GM19238 (cell line): ENCODE data around the gene DHRS1.
"Not testable (repeated sequence)": the region's sequence is repeated elsewhere in the genome, so short reads cannot be mapped to it uniquely, and the experiment has no call there.

Experiments used
- DNase-seq: peaks from one replicate; pipeline ENCODE4 v3.0.0; 2011; ENCODE audit warnings: low spot score; ENCODE audit not compliant: insufficient read length

Gene DHRS1

DNA sequence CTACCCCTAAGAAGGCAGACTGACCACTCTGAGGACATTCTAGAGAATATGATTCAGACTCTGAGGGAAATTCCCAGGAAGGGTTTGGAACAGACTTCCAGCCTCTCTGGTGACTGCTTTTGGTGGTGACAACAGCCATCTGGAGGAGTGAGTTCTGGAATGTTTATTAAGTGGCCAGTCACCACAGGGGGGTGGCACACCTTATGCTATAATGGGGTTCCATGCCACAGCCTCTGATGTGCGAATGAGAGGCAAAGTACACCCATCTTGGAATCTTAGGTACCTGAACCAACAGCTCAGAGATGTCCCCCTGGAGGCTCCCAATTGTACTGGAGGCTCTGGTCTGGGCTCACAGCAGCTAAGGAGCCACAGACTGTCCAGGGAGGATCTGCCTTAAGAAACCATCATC lies 47.7 kb downstream of the DHRS1 start:
- DNase-seq, result no peak

DNA sequence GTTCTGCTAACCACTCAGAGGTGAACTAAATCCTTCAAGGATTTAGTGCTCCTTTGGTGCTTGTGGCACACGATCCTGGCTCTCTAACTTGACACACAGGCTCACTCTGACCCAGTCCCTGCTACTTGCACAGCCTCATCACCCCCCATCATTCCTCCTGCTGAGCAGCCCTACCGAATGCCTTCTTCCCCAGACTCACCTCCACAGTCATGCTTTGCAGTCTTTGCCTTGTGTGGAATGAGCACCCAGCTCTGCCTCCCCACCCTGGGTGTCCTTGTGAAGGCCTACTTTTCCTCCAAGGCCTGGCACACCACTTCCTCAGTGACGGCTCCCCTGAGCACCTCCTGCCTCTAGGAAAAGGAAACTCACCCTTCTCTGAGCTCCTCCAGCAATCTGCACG lies 49.2 kb downstream of the DHRS1 start:
- no peak for DNase-seq

DNA sequence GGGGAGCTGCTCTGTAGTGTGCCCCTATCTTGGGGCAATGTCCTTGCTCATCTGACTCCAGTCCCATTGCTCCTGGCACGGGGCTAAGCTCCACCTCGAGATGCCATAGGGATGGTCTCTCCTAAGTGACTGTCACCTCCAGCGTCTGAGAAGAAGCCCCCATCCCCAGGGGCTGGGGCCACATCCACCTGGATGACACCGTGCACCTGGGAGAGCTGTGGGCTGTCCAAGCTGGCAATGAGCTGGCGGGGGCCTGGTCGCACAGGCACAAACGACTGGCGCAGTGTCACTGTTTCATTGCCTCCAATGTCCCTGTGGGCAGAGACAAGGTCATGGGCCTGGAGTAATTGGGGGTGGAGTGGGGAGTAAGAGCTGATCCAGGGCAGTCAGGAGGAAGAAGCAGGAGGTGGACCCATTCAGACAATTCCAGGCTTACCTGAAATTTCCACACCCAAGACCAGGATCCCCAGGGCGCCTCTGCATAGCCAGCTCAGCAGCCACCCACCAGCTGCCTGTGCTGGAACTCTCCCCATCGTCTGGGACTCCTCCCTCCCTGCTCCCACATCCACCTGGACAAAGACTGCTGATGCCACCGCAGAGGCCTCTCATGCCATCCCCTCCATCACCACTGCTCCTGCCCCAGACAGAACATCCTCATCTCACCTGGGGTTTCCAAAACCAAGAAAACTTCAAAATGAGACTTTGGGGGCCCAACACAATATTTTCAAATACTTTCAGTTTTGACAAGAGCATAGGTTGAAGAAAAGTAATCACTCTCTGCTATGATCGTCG lies 50.2 kb downstream of the DHRS1 start:
- DNase-seq, result no peak

DNA sequence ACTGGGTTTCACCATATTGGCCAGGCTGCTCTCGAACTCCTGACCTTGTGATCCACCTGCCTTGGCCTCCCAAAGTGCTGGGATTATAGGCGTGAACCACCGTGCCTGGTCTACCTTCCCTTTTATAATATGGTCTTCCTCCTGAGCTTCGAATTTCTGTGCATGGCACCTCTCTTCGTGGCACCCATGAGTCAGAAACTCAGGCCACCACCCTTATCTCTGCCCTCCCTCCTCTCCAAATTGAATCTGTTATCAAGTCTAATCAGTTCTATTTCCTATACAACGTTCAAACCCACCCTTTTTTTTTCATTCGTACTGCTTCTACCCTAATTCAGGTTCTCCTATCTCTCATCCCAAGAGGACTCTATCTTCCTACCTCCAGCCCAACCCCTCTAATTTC lies 52.2 kb downstream of the DHRS1 start:
- no peak for DNase-seq

DNA sequence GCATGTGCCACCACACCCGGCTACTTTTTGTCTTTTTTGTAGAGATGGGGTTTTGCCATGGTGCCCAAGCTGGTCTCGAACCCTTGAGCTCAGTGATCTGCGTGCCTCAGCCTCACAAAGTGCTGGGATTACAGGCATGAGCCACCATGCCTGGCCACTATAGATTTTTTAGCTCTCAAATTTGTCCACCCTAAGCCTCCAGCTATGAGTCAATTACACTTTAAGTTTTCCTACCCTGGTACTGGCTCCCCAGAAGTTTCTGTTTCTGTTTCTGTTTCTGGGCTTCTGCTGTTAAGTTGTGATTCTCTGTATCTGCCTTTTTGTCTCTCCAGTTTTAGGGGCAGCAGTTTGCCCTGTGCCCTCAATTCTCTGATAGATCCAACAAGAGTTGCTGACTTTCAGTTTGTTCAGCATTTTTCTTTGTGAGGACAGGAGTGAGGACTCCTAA lies 52.8 kb downstream of the DHRS1 start:
- DNase-seq, result peak; percentile 56

DNA sequence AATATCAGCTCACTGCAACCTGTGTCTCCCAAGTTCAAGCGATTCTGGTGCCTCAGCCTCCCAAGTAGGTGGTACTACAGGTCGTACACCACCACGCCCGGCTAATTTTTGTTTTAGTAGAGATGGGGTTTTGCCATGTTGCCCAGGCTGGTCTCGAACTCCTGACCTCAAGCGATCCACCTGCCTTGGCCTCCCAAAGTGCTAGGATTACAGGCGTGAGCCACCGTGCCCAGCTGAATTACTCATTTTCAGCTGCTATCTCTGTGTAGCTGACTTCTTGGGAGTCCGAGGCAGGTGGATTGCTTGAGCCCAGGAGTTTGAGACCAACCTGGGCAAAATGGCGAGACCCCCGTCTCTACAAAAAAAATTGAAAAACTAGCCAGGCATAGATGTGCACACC lies 54.2 kb downstream of the DHRS1 start:
- DNase-seq, result not testable (repeated sequence)

DNA sequence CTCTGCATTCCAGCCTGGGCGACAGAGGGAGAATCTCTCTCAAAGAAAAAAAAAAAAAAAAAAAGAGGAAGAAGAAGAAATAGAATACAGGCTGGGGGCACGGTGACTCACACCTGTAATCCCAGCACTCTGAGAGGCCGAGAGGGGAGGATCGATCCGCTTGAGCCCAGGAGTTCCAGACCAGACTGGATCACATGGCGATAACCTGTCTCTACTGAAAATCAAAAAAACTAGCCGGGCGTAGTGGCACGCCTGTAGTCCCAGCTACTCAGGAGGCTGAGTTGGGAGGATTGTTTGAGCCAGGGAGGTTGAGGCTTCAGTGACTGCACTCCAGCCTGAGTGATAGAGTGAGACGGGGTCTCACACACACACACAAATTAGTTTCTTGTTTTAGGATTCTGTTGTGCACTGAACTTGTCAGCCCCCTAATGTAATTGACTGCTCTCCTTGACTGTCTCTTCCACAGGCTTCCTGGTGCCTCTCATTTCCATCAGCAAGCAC lies 56.2 kb downstream of the DHRS1 start:
- DNase-seq, result no peak

DNA sequence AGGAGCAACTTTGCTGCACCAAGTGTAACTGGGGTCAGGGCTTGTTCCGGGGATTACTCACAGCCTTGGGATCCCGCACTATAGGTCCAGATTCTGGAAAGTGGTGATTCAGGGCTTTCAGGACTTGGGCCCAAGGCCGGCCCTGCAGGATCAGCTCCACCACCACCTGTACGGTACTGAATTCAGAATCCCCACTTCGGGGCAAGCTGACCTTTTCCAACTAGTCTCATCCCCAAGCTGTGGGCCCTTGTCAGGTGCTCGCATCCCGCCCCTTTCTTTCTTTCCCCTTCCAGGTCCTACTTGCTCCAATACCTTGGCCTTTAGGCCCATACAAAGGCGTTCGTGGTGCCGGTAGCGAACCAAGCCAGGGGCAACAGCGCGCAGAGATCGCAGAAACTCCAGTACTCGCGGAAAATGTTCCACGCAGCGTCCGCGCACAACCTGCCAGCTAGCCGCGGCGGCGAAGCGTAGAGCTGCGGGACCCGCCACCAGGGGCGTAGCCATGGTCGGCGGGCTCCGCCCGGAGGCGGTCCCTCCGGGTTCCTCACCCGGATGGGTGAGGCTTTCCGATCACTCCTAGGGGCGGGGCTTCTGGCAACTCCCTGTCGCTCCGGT lies 57.6 kb downstream of the DHRS1 start:
- DNase-seq, result peak; percentile 94
